ENCODE results near the gene NRL.

GRCh38 chr14:24094841-24095270 is 19.9 kb downstream of the NRL start:
- TF ChIP-seq EZH2 (IDR thresholded peaks at IDR 0.05): no peak
- no peak for TF ChIP-seq POLR2AphosphoS5 (IDR thresholded peaks at IDR 0.05; ENCODE audit: borderline replicate concordance, low read depth, low read length)

Data from SK-N-MC (cell line).